K562 (cell line): ENCODE results near the gene ANKRD13A. TPM values are rescaled to one million over a fixed set of nuclear protein-coding genes. Genes with fewer than 3 reads are reported as not detected.
A peak's percentile ranks its signal among the peaks of the same experiment; 100 is the strongest.

Source experiments
- ARID2 ChIP-seq: fragments of 450-650 bp; IDR thresholded peaks from 2 replicates; pipeline ENCODE4 v1.6.1; 2017; ENCODE audit warnings: antibody characterized with exemption, mild to moderate bottlenecking
- ARID4B ChIP-seq: sonication (generic); formaldehyde crosslinking; IDR thresholded peaks from 2 replicates; pipeline ENCODE4 v1.8.0; 2022; ENCODE audit warnings: mild to moderate bottlenecking, missing genetic modification reagents
- GABPA ChIP-seq: fragments of 200-800 bp; sonication (Bioruptor generic); conservative IDR thresholded peaks from 2 replicates; pipeline ENCODE4 v1.6.1; 2016; ENCODE audit warnings: low read depth, missing genetic modification characterization, missing compliant biosample characterization
- GABPB1 ChIP-seq: sonication (generic); formaldehyde crosslinking; IDR thresholded peaks from 2 replicates; pipeline ENCODE4 v1.8.0; 2022; ENCODE audit warnings: mild to moderate bottlenecking, missing genetic modification reagents
- HNRNPLL ChIP-seq: fragments of 200-400 bp; formaldehyde crosslinking; IDR thresholded peaks from 2 replicates; pipeline ENCODE4 v1.6.1; 2017; ENCODE audit warnings: low read length, low read depth, mild to moderate bottlenecking; ENCODE audit not compliant: poor library complexity, severe bottlenecking
- MCM7 ChIP-seq, 2 experiments: fragments of 450-650 bp; IDR thresholded peaks; 2 replicates each; pipeline ENCODE4 v1.6.1; 2016 to 2018
- PYGO2 ChIP-seq: fragments of 450-650 bp; IDR thresholded peaks from 2 replicates; pipeline ENCODE4 v1.6.1; 2016; ENCODE audit warnings: mild to moderate bottlenecking, missing genetic modification characterization, moderate library complexity, missing compliant biosample characterization
- REST ChIP-seq, 2 experiments: fragments of 450-650 bp; formaldehyde crosslinking in 1 of 2; IDR thresholded peaks; 2 replicates each; pipeline versions ENCODE4 v1.4.0 to v1.6.1; 2014 to 2020; ENCODE audit warnings: mild to moderate bottlenecking in 2 of 2, borderline replicate concordance in 1 of 2, low read depth in 1 of 2
- SIN3A ChIP-seq, 2 experiments: fragments of 150-350 bp in 1 of 2; IDR thresholded peaks; 2 replicates each; pipeline ENCODE4 v1.6.1; 2011 to 2016; ENCODE audit warnings: borderline replicate concordance in 2 of 2, low read depth in 2 of 2, low read length in 2 of 2, mild to moderate bottlenecking in 2 of 2, moderate library complexity in 2 of 2; ENCODE audit not compliant: control insufficient read depth in 1 of 2
- SRSF3 ChIP-seq: fragments of 200-400 bp; formaldehyde crosslinking; IDR thresholded peaks from 2 replicates; pipeline ENCODE4 v1.6.1; 2016; ENCODE audit warnings: mild to moderate bottlenecking, low read length, moderate library complexity; ENCODE audit not compliant: insufficient read depth
- TAF7 ChIP-seq: fragments of 450-650 bp; IDR thresholded peaks from 2 replicates; pipeline ENCODE4 v1.6.1; 2016; ENCODE audit warnings: missing genetic modification characterization, missing compliant biosample characterization
- TCFL5 ChIP-seq: fragments of 250-450 bp; sonication (Bioruptor Pico); conservative IDR thresholded peaks from 2 replicates; pipeline ENCODE4 v1.6.1; 2021; ENCODE audit warnings: mild to moderate bottlenecking, moderate library complexity, matching md5 sums
- ZNF239 ChIP-seq: fragments of 250-450 bp; sonication (Bioruptor Pico); IDR thresholded peaks from 2 replicates; pipeline ENCODE4 v1.4.0; 2020; ENCODE audit warnings: mild to moderate bottlenecking
- ZNF57 ChIP-seq: fragments of 450-650 bp; formaldehyde crosslinking; IDR thresholded peaks from 2 replicates; pipeline ENCODE4 v1.4.0; 2020; ENCODE audit warnings: mild to moderate bottlenecking, moderate library complexity
- ZNF668 ChIP-seq: fragments of 250-450 bp; sonication (Bioruptor Pico); IDR thresholded peaks from 2 replicates; pipeline ENCODE4 v1.8.0; 2022; ENCODE audit warnings: mild to moderate bottlenecking, inconsistent platforms
- polyA plus RNA-seq, 8 experiments: library from polyadenylated mRNA; depleted of rRNA in 4 of 8; stranded (reverse) in 5 of 8; unstranded in 3 of 8; fragments of >200 nt; fragmentation: Nextera tagmentation in 2 of 8; fragmentation: Illumina TruSeq in 1 of 8; extraction: Ambion mirVana in 2 of 8; extraction: Trizol in 1 of 8; gene quantifications; 2 replicates each; pipeline versions ENCODE4 v1.2.1 to v1.2.3, GENCODE V29; 2011 to 2014; ENCODE audit warnings: inconsistent platforms in 1 of 8, missing spikeins in 1 of 8
- total RNA-seq, 7 experiments: library from RNA; depleted of rRNA in 6 of 7; stranded (reverse); fragments of >200 nt in 6 of 7; fragmentation: Illumina TruSeq in 2 of 7; extraction: Trizol in 2 of 7; gene quantifications; 2 replicates each; pipeline versions ENCODE4 v1.2.1 to v1.2.3, GENCODE V29; 2011 to 2021; ENCODE audit warnings: low replicate concordance in 1 of 7

Gene ANKRD13A
- total and polyA plus RNA-seq, 9 of the 15 experiments (the other 6 are each of a cell fraction or from before 2014, with no cell fraction given): 5.0 to 55.0 (median 41.5) TPM

GRCh38 chr12:109999983-110000505 is 814 bp downstream of the ANKRD13A start (continued):
- TF ChIP-seq REST (IDR thresholded peaks at IDR 0.05; ENCODE audit: borderline replicate concordance): peak; percentile 56
- no peak for TF ChIP-seq REST (CRISPR knock-in tag; IDR thresholded peaks at IDR 0.05; ENCODE audit: low read depth)
- no peak for TF ChIP-seq SRSF3
- TF ChIP-seq SIN3A (IDR thresholded peaks at IDR 0.05; ENCODE audit: borderline replicate concordance in 2 of 2, control insufficient read depth in 1 of 2, low read depth in 2 of 2, low read length in 2 of 2): 0 out of 4 replicates have a peak, but pooled peaks of 1 of the 2 experiments have one; percentile 26
- no peak for TF ChIP-seq ZNF239 (CRISPR knock-in tag)
- TF ChIP-seq ARID2: no peak
- TF ChIP-seq ZNF668 (CRISPR knock-in tag): no peak
- no peak for TF ChIP-seq GABPA (tag)
- no peak for TF ChIP-seq ZNF57 (CRISPR knock-in tag)
- TF ChIP-seq GABPB1: no peak
- no peak for TF ChIP-seq ARID4B (CRISPR knock-in tag)
- no peak for TF ChIP-seq TAF7 (tag)
- TF ChIP-seq TCFL5: no peak
- TF ChIP-seq PYGO2: no peak
- no peak for TF ChIP-seq MCM7 (IDR thresholded peaks at IDR 0.05)
- TF ChIP-seq HNRNPLL: no peak
